Myocyte (in vitro differentiated cells): Measurements from ENCODE around the gene ATP2C2. TPM values are rescaled to one million over a fixed set of nuclear protein-coding genes. Genes with fewer than 3 reads are reported as not detected.

Source experiments
- DNase-seq: peaks from one replicate; pipeline ENCODE4 v3.0.0-alpha.2; 2012; ENCODE audit warnings: low read depth
- total RNA-seq: library from RNA; depleted of rRNA; stranded (reverse); fragments of >200 nt; gene quantifications from 2 replicates; pipeline ENCODE4 v1.2.3, GENCODE V29; 2014

The ATP2C2 gene
- total RNA-seq, 1 donor from 2014 or later = not detected

GRCh38 chr16:84362471-84362941, 5.8 kb upstream of the ATP2C2 start:
- DNase-seq = peak; percentile 27

- DNase-seq = no peak
These were observed 2.1 kb upstream of the ATP2C2 start for GRCh38 chr16:84366208-84366607.

GRCh38 chr16:84367297-84367680, 1.0 kb upstream of the ATP2C2 start:
- DNase-seq = no peak

GRCh38 chr16:84367750-84368307, 509 bp upstream of the ATP2C2 start:
- no peak for DNase-seq

GRCh38 chr16:84369105-84369504, 767 bp downstream of the ATP2C2 start:
- no peak for DNase-seq

GRCh38 chr16:84369938-84370627, 1.7 kb downstream of the ATP2C2 start:
- no peak for DNase-seq

GRCh38 chr16:84370723-84371552, 2.6 kb downstream of the ATP2C2 start:
- no peak for DNase-seq

GRCh38 chr16:84371553-84371865, 3.2 kb downstream of the ATP2C2 start:
- DNase-seq = no peak

GRCh38 chr16:84373907-84374489, 5.7 kb downstream of the ATP2C2 start:
- no peak for DNase-seq

GRCh38 chr16:84378099-84378498, 9.8 kb downstream of the ATP2C2 start:
- no peak for DNase-seq

- DNase-seq = no peak
These were observed 10.2 kb downstream of the ATP2C2 start for GRCh38 chr16:84378567-84378966.

GRCh38 chr16:84379008-84379708, 10.8 kb downstream of the ATP2C2 start:
- no peak for DNase-seq

GRCh38 chr16:84379709-84380362, 11.5 kb downstream of the ATP2C2 start:
- DNase-seq = no peak

GRCh38 chr16:84380405-84380804, 12.1 kb downstream of the ATP2C2 start:
- DNase-seq = no peak

GRCh38 chr16:84382396-84382795, 14.1 kb downstream of the ATP2C2 start:
- no peak for DNase-seq

- no peak for DNase-seq
These were observed 14.8 kb downstream of the ATP2C2 start for GRCh38 chr16:84383106-84383505.

GRCh38 chr16:84386047-84386446, 17.7 kb downstream of the ATP2C2 start:
- no peak for DNase-seq

- no peak for DNase-seq
These were observed 18.7 kb downstream of the ATP2C2 start for GRCh38 chr16:84387021-84387420.

GRCh38 chr16:84390131-84390785, 21.9 kb downstream of the ATP2C2 start:
- DNase-seq = no peak
